ENCODE data around the gene MAU2.

DNA sequence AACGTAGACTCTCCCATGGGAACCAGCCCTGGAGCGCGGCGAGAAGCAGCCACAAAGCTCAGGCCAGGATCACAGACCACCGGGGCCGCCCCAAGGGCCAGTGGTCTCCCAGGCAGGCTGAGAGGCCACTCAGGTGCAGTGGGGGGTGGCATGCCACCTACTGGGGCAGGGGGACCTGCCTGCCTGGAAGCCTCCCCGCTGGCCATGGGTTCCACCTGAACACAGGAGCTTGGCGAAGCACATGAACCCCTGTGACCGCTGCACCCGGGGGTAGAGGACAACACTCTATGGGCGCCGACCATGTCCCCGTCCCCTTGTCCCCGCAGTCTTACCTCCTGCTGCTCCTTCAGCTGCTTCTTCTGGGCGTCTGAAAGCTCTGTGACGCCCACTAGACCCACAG lies 40.8 kb upstream of the MAU2 start:
- TF ChIP-seq, protein P1, sequence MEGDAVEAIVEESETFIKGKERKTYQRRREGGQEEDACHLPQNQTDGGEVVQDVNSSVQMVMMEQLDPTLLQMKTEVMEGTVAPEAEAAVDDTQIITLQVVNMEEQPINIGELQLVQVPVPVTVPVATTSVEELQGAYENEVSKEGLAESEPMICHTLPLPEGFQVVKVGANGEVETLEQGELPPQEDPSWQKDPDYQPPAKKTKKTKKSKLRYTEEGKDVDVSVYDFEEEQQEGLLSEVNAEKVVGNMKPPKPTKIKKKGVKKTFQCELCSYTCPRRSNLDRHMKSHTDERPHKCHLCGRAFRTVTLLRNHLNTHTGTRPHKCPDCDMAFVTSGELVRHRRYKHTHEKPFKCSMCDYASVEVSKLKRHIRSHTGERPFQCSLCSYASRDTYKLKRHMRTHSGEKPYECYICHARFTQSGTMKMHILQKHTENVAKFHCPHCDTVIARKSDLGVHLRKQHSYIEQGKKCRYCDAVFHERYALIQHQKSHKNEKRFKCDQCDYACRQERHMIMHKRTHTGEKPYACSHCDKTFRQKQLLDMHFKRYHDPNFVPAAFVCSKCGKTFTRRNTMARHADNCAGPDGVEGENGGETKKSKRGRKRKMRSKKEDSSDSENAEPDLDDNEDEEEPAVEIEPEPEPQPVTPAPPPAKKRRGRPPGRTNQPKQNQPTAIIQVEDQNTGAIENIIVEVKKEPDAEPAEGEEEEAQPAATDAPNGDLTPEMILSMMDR (IDR thresholded peaks at IDR 0.05): no peak
- TF ChIP-seq, protein P2, sequence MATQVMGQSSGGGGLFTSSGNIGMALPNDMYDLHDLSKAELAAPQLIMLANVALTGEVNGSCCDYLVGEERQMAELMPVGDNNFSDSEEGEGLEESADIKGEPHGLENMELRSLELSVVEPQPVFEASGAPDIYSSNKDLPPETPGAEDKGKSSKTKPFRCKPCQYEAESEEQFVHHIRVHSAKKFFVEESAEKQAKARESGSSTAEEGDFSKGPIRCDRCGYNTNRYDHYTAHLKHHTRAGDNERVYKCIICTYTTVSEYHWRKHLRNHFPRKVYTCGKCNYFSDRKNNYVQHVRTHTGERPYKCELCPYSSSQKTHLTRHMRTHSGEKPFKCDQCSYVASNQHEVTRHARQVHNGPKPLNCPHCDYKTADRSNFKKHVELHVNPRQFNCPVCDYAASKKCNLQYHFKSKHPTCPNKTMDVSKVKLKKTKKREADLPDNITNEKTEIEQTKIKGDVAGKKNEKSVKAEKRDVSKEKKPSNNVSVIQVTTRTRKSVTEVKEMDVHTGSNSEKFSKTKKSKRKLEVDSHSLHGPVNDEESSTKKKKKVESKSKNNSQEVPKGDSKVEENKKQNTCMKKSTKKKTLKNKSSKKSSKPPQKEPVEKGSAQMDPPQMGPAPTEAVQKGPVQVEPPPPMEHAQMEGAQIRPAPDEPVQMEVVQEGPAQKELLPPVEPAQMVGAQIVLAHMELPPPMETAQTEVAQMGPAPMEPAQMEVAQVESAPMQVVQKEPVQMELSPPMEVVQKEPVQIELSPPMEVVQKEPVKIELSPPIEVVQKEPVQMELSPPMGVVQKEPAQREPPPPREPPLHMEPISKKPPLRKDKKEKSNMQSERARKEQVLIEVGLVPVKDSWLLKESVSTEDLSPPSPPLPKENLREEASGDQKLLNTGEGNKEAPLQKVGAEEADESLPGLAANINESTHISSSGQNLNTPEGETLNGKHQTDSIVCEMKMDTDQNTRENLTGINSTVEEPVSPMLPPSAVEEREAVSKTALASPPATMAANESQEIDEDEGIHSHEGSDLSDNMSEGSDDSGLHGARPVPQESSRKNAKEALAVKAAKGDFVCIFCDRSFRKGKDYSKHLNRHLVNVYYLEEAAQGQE (IDR thresholded peaks at IDR 0.05; ENCODE audit: insufficient read depth in 1 of 2, low read depth in 2 of 2, low read length in 1 of 2): no peak
- TF ChIP-seq POLR2AphosphoS5 (IDR thresholded peaks at IDR 0.05; ENCODE audit: low read depth, low read length) (no peak), SIN3A (IDR thresholded peaks at IDR 0.05; ENCODE audit: borderline replicate concordance, insufficient read depth, low read depth, low read length) (no peak)
